SK-N-SH (cell line): ENCODE results near the gene SP2. TPM values are rescaled to one million over a fixed set of nuclear protein-coding genes. Genes with fewer than 3 reads are reported as not detected.

Source experiments
- CTCF ChIA-PET: fragments of 300-600, 350-600 bp; formaldehyde crosslinking; extraction: SDS; loops from one replicate; lab custom pipeline; 2021; lab: Yijun Ruan, JAX
- POLR2A ChIA-PET: fragments of 350-600 bp; sonication (Branson Sonifier 250); formaldehyde crosslinking; extraction: SDS; loops from one replicate; lab custom pipeline; 2020; ENCODE audit warnings: antibody characterized with exemption, inconsistent platforms; lab: Yijun Ruan, JAX
- DNase-seq: peaks from one replicate; pipeline ENCODE4 v3.0.0; 2012
- H2AFZ ChIP-seq: fragments of 200-600 bp; sonication (generic); 2 replicates; pipeline ENCODE4 v1.8.1; 2016; ENCODE audit warnings: antibody characterized with exemption, mild to moderate bottlenecking, low read depth
- H3F3A ChIP-seq: fragments of 200-600 bp; sonication (generic); replicated peaks from 2 replicates; pipeline ENCODE3; 2016; ENCODE audit warnings: antibody characterized with exemption, mild to moderate bottlenecking; ENCODE audit not compliant: insufficient read depth
- H3K27ac ChIP-seq, 2 experiments: fragments of 200-500 bp in 1 of 2; fragments of 200-600 bp in 1 of 2; sonication (Bioruptor generic) in 1 of 2; sonication (generic), shearing (Covaris generic) in 1 of 2; 2 replicates each; pipeline versions ENCODE4 v1.5.1 to v1.6.1; 2014 to 2016; ENCODE audit warnings: low read depth in 2 of 2, inconsistent platforms in 1 of 2, low read length in 1 of 2, mild to moderate bottlenecking in 1 of 2, mixed read lengths in 1 of 2
- H3K27me3 ChIP-seq: fragments of 200-600 bp; sonication (generic), shearing (Covaris generic); 2 replicates; pipeline ENCODE4 v1.6.1; 2016; ENCODE audit warnings: mixed run types; ENCODE audit not compliant: insufficient read depth
- H3K36me3 ChIP-seq, 2 experiments: fragments of 200-500 bp in 1 of 2; fragments of 200-600 bp in 1 of 2; sonication (Bioruptor generic) in 1 of 2; sonication (generic) in 1 of 2; replicated peaks in 1 of 2; 2 replicates each; pipeline versions ENCODE3 to v1.5.1; 2014 to 2016; ENCODE audit warnings: low read length in 1 of 2, mild to moderate bottlenecking in 1 of 2; ENCODE audit not compliant: insufficient read depth in 2 of 2, control insufficient read depth in 1 of 2
- H3K4me1 ChIP-seq, 2 experiments: fragments of 200-500 bp in 1 of 2; fragments of 200-600 bp in 1 of 2; sonication (Bioruptor generic) in 1 of 2; sonication (generic), shearing (Covaris generic) in 1 of 2; 2 replicates each; pipeline versions ENCODE4 v1.5.1 to v1.6.1; 2014 to 2016; ENCODE audit warnings: low read depth in 1 of 2, low read length in 1 of 2, mixed run types in 1 of 2; ENCODE audit not compliant: insufficient read depth in 2 of 2, control insufficient read depth in 1 of 2
- H3K4me2 ChIP-seq: fragments of 200-600 bp; sonication (generic), shearing (Covaris generic); 2 replicates; pipeline ENCODE4 v1.6.1; 2017; ENCODE audit warnings: mixed run types
- H3K4me3 ChIP-seq, 2 experiments: fragments of 200-500 bp in 1 of 2; fragments of 200-600 bp in 1 of 2; sonication (Bioruptor generic) in 1 of 2; sonication (generic), shearing (Covaris generic) in 1 of 2; 2 replicates each; pipeline versions ENCODE4 v1.5.1 to v1.8.1; 2014 to 2016; ENCODE audit warnings: low read depth in 2 of 2, inconsistent platforms in 1 of 2, low read length in 1 of 2, mild to moderate bottlenecking in 1 of 2, mixed read lengths in 1 of 2, moderate library complexity in 1 of 2
- H3K79me2 ChIP-seq: fragments of 200-600 bp; sonication (generic); 2 replicates; pipeline ENCODE4 v1.8.1; 2017; ENCODE audit warnings: mild to moderate bottlenecking; ENCODE audit not compliant: insufficient read depth
- H3K9ac ChIP-seq: fragments of 200-600 bp; sonication (generic); 2 replicates; pipeline ENCODE4 v1.6.1; 2017; ENCODE audit warnings: mixed run types
- H3K9me2 ChIP-seq: fragments of 200-600 bp; sonication (generic); 2 replicates; pipeline ENCODE4 v1.6.1; 2017; ENCODE audit warnings: mixed run types
- H3K9me3 ChIP-seq: fragments of 200-600 bp; sonication (generic); 2 replicates; pipeline ENCODE4 v1.6.1; 2017; ENCODE audit warnings: mixed run types, mild to moderate bottlenecking, moderate library complexity
- H4K20me1 ChIP-seq: fragments of 200-600 bp; sonication (generic); 2 replicates; pipeline ENCODE4 v1.6.1; 2017; ENCODE audit warnings: mild to moderate bottlenecking, mixed run types; ENCODE audit not compliant: insufficient read depth
- CHD2 ChIP-seq: fragments of 150-350 bp; IDR thresholded peaks from 2 replicates; pipeline ENCODE4 v1.6.1; 2018; ENCODE audit warnings: low read length; ENCODE audit not compliant: partially characterized antibody
- CTCF ChIP-seq: fragments of 200-600 bp; sonication (generic); IDR thresholded peaks from 2 replicates; pipeline ENCODE4 v1.6.1; 2017; ENCODE audit warnings: antibody characterized with exemption, mild to moderate bottlenecking, moderate library complexity
- EP300 ChIP-seq, 2 experiments: IDR thresholded peaks; 2 replicates each; pipeline versions ENCODE4 v1.4.0 to v1.6.1; 2012; ENCODE audit warnings: borderline replicate concordance in 1 of 2, low read depth in 1 of 2, low read length in 1 of 2
- EZH2phosphoT487 ChIP-seq: fragments of 200-600 bp; sonication (generic); IDR thresholded peaks from 2 replicates; pipeline ENCODE4 v1.6.1; 2017; ENCODE audit warnings: low read depth, mixed run types, mild to moderate bottlenecking, antibody characterized with exemption, moderate library complexity, borderline replicate concordance
- FOSL2 ChIP-seq: IDR thresholded peaks from 2 replicates; pipeline ENCODE4 v1.4.0; 2012; ENCODE audit warnings: low read depth, mild to moderate bottlenecking, moderate library complexity, borderline replicate concordance
- FOXM1 ChIP-seq: IDR thresholded peaks from 2 replicates; pipeline ENCODE4 v1.4.0; 2012; ENCODE audit warnings: low read depth, mild to moderate bottlenecking
- GABPA ChIP-seq: IDR thresholded peaks from 2 replicates; pipeline ENCODE4 v1.4.0; 2012; ENCODE audit warnings: low read depth, mild to moderate bottlenecking
- JUND ChIP-seq: IDR thresholded peaks from 2 replicates; pipeline ENCODE4 v1.4.0; 2012
- MAX ChIP-seq: IDR thresholded peaks from 2 replicates; pipeline ENCODE4 v1.4.0; 2012; ENCODE audit warnings: low read depth
- MEF2A ChIP-seq: IDR thresholded peaks from 2 replicates; pipeline ENCODE4 v1.4.0; 2012; ENCODE audit warnings: low read depth, borderline replicate concordance
- POLR2AphosphoS5 ChIP-seq: IDR thresholded peaks from 2 replicates; pipeline ENCODE4 v1.6.1; 2012; ENCODE audit warnings: low read depth, low read length
- RAD21 ChIP-seq: IDR thresholded peaks from 2 replicates; pipeline ENCODE4 v1.6.1; 2012; ENCODE audit warnings: mild to moderate bottlenecking, low read length
- REST ChIP-seq: IDR thresholded peaks from 2 replicates; pipeline ENCODE4 v1.6.1; 2012; ENCODE audit warnings: mild to moderate bottlenecking, low read depth, low read length, moderate library complexity
- RFX5 ChIP-seq: IDR thresholded peaks from 2 replicates; pipeline ENCODE4 v1.6.1; 2012; ENCODE audit warnings: mild to moderate bottlenecking, improper control_type of control experiment, low read length
- SIN3A ChIP-seq: IDR thresholded peaks from 2 replicates; pipeline ENCODE4 v1.6.1; 2012; ENCODE audit warnings: low read depth, mild to moderate bottlenecking, low read length, moderate library complexity, borderline replicate concordance
- SMC3 ChIP-seq: IDR thresholded peaks from 2 replicates; pipeline ENCODE4 v1.6.1; 2012; ENCODE audit warnings: low read depth, low read length, improper control_type of control experiment
- TAF1 ChIP-seq: IDR thresholded peaks from 2 replicates; pipeline ENCODE4 v1.6.1; 2012; ENCODE audit warnings: low read depth, mild to moderate bottlenecking, low read length, moderate library complexity, borderline replicate concordance
- TCF12 ChIP-seq: IDR thresholded peaks from 2 replicates; pipeline ENCODE4 v1.4.0; 2012
- TEAD4 ChIP-seq: IDR thresholded peaks from 2 replicates; pipeline ENCODE4 v1.4.0; 2012; ENCODE audit warnings: mild to moderate bottlenecking, borderline replicate concordance; ENCODE audit not compliant: insufficient read depth
- YY1 ChIP-seq: IDR thresholded peaks from 2 replicates; pipeline ENCODE4 v1.4.0; 2012; ENCODE audit warnings: low read depth, mild to moderate bottlenecking
- polyA plus RNA-seq, 3 experiments: library from polyadenylated mRNA; depleted of rRNA; stranded (reverse); fragments of >200 nt; gene quantifications; 2 replicates each; pipeline ENCODE4 v1.2.3, GENCODE V29; 2012

The SP2 gene
- polyA plus RNA-seq, 1 of the 3 experiments (the other 2 are of a cell fraction), result 16.7 TPM

GRCh38 chr17:47871048-47871447 lies 25.0 kb upstream of the SP2 start:
- H4K20me1 ChIP-seq, result no peaks in the 10 kb centered on the region
- H3K9me3 ChIP-seq, result no peaks in the 10 kb centered on the region
- no peaks in the 10 kb centered on the region for H3K36me3 ChIP-seq
- no peak for DNase-seq
- H3K4me3 ChIP-seq, result no peak overlapping the region
- ChIA-PET POLR2A (no interaction called here), CTCF (interaction anchor here (0.7 to 9.4 kb wide), 6 partner anchors 9 to 30 kb away, joined by 3 to 108 read pairs (median 4); partner anchors contain the start of genes SCRN2 and SP6)
- no peaks in the 10 kb centered on the region for H3K79me2 ChIP-seq
- no peak overlapping the region for H2AFZ ChIP-seq
- no peak overlapping the region for H3K9ac ChIP-seq
- no peak for TF ChIP-seq MAX
- TF ChIP-seq CTCF, result no peak
- no peak for TF ChIP-seq RAD21
- TF ChIP-seq MEF2A, result no peak
- TF ChIP-seq CHD2, result no peak
- TF ChIP-seq EP300 (IDR thresholded peaks at IDR 0.05; ENCODE audit: borderline replicate concordance in 1 of 2, low read depth in 1 of 2, low read length in 1 of 2), result no peak
- no peak for TF ChIP-seq FOXM1
- no peak for TF ChIP-seq TCF12
- TF ChIP-seq REST, result no peak
- no peak for TF ChIP-seq YY1
- TF ChIP-seq EZH2phosphoT487, result no peak
- no peak for TF ChIP-seq POLR2AphosphoS5
- no peak for TF ChIP-seq SMC3
- no peak for TF ChIP-seq TAF1
- no peak for TF ChIP-seq SIN3A
- no peak for TF ChIP-seq FOSL2
- TF ChIP-seq JUND, result no peak
- no peak for TF ChIP-seq GABPA
- no peak for TF ChIP-seq TEAD4
- no peak for TF ChIP-seq RFX5
- no peaks in the 10 kb centered on the region for H3K9me2 ChIP-seq
- H3K27ac ChIP-seq, result no peak overlapping the region
- H3K4me1 ChIP-seq, result no peaks in the 10 kb centered on the region
- H3K27me3 ChIP-seq, result peaks cover 61% of the 10 kb centered on the region
- H3F3A ChIP-seq, result no peaks in the 10 kb centered on the region
- H3K4me2 ChIP-seq, result no peak overlapping the region
